Upper lobe of left lung (tissue), 4 donors: ENCODE data around the gene MYEOV.

Experiments
- CTCF ChIP-seq, 6 experiments: fragments of 450-650 bp in 4 of 6; fragments of 200-600 bp in 2 of 6; sonication (generic) in 2 of 6; IDR thresholded peaks; one replicate each; pipeline ENCODE4 v1.5.1; 2016 to 2019; ENCODE audit warnings: antibody characterized with exemption in 6 of 6
- POLR2A ChIP-seq, 4 donors: fragments of 450-650 bp; IDR thresholded peaks; one replicate each; pipeline ENCODE4 v1.5.1; 2016 to 2017; ENCODE audit warnings: antibody characterized with exemption in 4 of 4, mild to moderate bottlenecking in 2 of 4
- POLR2AphosphoS5 ChIP-seq, 2 donors: sonication (generic); formaldehyde crosslinking; IDR thresholded peaks; one replicate each; pipeline ENCODE4 v1.5.1; 2017; ENCODE audit warnings: antibody characterized with exemption in 2 of 2

GRCh38 chr11:69316956-69317355 is 23.0 kb downstream of the MYEOV start:
- no peak for TF ChIP-seq CTCF (IDR thresholded peaks at IDR 0.05)
- no peak for TF ChIP-seq POLR2AphosphoS5 (IDR thresholded peaks at IDR 0.05)
- no peak for TF ChIP-seq POLR2A (IDR thresholded peaks at IDR 0.05)
